WTC11 (cell line): Measurements from ENCODE around the gene GTF2H1. TPM values are rescaled to one million over a fixed set of nuclear protein-coding genes. Genes with fewer than 3 reads are reported as not detected.

Experiments
- ATAC-seq: fragments of 200-7000 bp; cut with Tn5 transposase; 2 replicates; pipeline ENCODE4 v1.10.0; 2021; ENCODE audit warnings: mild to moderate bottlenecking, moderate library complexity
- CTCF ChIA-PET: fragments of 300-600 bp; sonication (Branson Sonifier 250); formaldehyde crosslinking; loops from one replicate; lab custom pipeline; 2021; ENCODE audit warnings: antibody characterized with exemption; lab: Charles Lee
- POLR2A ChIA-PET: fragments of 350-600 bp; sonication (Branson Sonifier 250); formaldehyde crosslinking; loops from one replicate; lab custom pipeline; 2021; ENCODE audit warnings: antibody characterized with exemption; lab: Charles Lee
- DNase-seq: peaks from one replicate; pipeline ENCODE4 v3.0.0; 2021; ENCODE audit warnings: low spot score
- H3K27ac Mint-ChIP-seq: 2 replicates; pipeline ENCODE4 v1.8.0; 2021; ENCODE audit warnings: mixed read lengths
- H3K27me3 Mint-ChIP-seq: 2 replicates; pipeline ENCODE4 v1.8.0; 2021; ENCODE audit warnings: low read depth, mild to moderate bottlenecking, moderate library complexity, mixed read lengths
- H3K36me3 Mint-ChIP-seq: 2 replicates; pipeline ENCODE4 v1.8.0; 2021; ENCODE audit warnings: mixed read lengths
- H3K4me1 Mint-ChIP-seq: 2 replicates; pipeline ENCODE4 v1.8.0; 2022; ENCODE audit warnings: mixed read lengths
- H3K4me3 Mint-ChIP-seq: 2 replicates; pipeline ENCODE4 v1.8.0; 2021; ENCODE audit warnings: mild to moderate bottlenecking, moderate library complexity, mixed read lengths
- H3K9me3 Mint-ChIP-seq: 2 replicates; pipeline ENCODE4 v1.8.0; 2021; ENCODE audit warnings: mixed read lengths
- CREB1 ChIP-seq: sonication (generic); formaldehyde crosslinking; IDR thresholded peaks from 2 replicates; pipeline ENCODE4 v1.8.0; 2023; ENCODE audit warnings: mild to moderate bottlenecking, missing genetic modification reagents
- CREM ChIP-seq: sonication (generic); formaldehyde crosslinking; IDR thresholded peaks from 2 replicates; pipeline ENCODE4 v1.8.1; 2022; ENCODE audit warnings: mild to moderate bottlenecking, missing genetic modification reagents, moderate library complexity
- ESRRA ChIP-seq: sonication (generic); formaldehyde crosslinking; IDR thresholded peaks from 2 replicates; pipeline ENCODE4 v1.8.1; 2022; ENCODE audit warnings: mild to moderate bottlenecking, missing genetic modification reagents, borderline replicate concordance
- ETV6 ChIP-seq: sonication (generic); formaldehyde crosslinking; IDR thresholded peaks from 2 replicates; pipeline ENCODE4 v1.8.1; 2022; ENCODE audit warnings: mild to moderate bottlenecking, missing genetic modification reagents
- FOXJ3 ChIP-seq: sonication (generic); formaldehyde crosslinking; IDR thresholded peaks from 2 replicates; pipeline ENCODE4 v1.9.0; 2021; ENCODE audit warnings: missing genetic modification reagents, mild to moderate bottlenecking, borderline replicate concordance
- FOXK1 ChIP-seq: sonication (generic); formaldehyde crosslinking; IDR thresholded peaks from 2 replicates; pipeline ENCODE4 v1.8.0; 2022; ENCODE audit warnings: mild to moderate bottlenecking, moderate library complexity, missing genetic modification reagents
- FOXP1 ChIP-seq: sonication (generic); formaldehyde crosslinking; IDR thresholded peaks from 2 replicates; pipeline ENCODE4 v1.8.0; 2022; ENCODE audit warnings: missing genetic modification reagents, mild to moderate bottlenecking, moderate library complexity, borderline replicate concordance
- GABPB1 ChIP-seq: sonication (generic); formaldehyde crosslinking; IDR thresholded peaks from 2 replicates; pipeline ENCODE4 v1.8.1; 2023; ENCODE audit warnings: mild to moderate bottlenecking, missing genetic modification reagents
- IRF2 ChIP-seq: sonication (generic); formaldehyde crosslinking; IDR thresholded peaks from 2 replicates; pipeline ENCODE4 v1.8.0; 2022; ENCODE audit warnings: low read depth, missing genetic modification reagents, borderline replicate concordance
- KAT7 ChIP-seq: sonication (generic); formaldehyde crosslinking; IDR thresholded peaks from 2 replicates; pipeline ENCODE4 v1.8.1; 2023; ENCODE audit warnings: missing genetic modification reagents, mild to moderate bottlenecking, borderline replicate concordance
- MYBL2 ChIP-seq: sonication (generic); formaldehyde crosslinking; IDR thresholded peaks from 2 replicates; pipeline ENCODE4 v1.8.1; 2023; ENCODE audit warnings: mild to moderate bottlenecking, moderate library complexity, missing genetic modification reagents
- NR1H2 ChIP-seq: sonication (generic); formaldehyde crosslinking; IDR thresholded peaks from 2 replicates; pipeline ENCODE4 v1.9.0; 2021; ENCODE audit warnings: mild to moderate bottlenecking, moderate library complexity, missing genetic modification reagents
- OVOL2 ChIP-seq: fragments of 250-450 bp; sonication (Bioruptor Pico); IDR thresholded peaks from 2 replicates; pipeline ENCODE4 v1.9.0; 2021; ENCODE audit warnings: mild to moderate bottlenecking, borderline replicate concordance
- RELA ChIP-seq: sonication (generic); formaldehyde crosslinking; IDR thresholded peaks from 2 replicates; pipeline ENCODE4 v1.8.1; 2022; ENCODE audit warnings: missing genetic modification reagents, mild to moderate bottlenecking, borderline replicate concordance
- RORB ChIP-seq: fragments of 250-450 bp; sonication (Bioruptor Pico); IDR thresholded peaks from 2 replicates; pipeline ENCODE4 v1.9.0; 2021; ENCODE audit warnings: mild to moderate bottlenecking
- SMAD3 ChIP-seq: sonication (generic); formaldehyde crosslinking; IDR thresholded peaks from 2 replicates; pipeline ENCODE4 v1.8.0; 2022; ENCODE audit warnings: missing genetic modification reagents, mild to moderate bottlenecking, borderline replicate concordance
- SP1 ChIP-seq: sonication (generic); formaldehyde crosslinking; conservative IDR thresholded peaks from 2 replicates; pipeline ENCODE4 v1.8.1; 2022; ENCODE audit warnings: missing genetic modification reagents
- TEAD1 ChIP-seq: sonication (generic); formaldehyde crosslinking; IDR thresholded peaks from 2 replicates; pipeline ENCODE4 v1.8.0; 2022; ENCODE audit warnings: mild to moderate bottlenecking, missing genetic modification reagents
- TEAD4 ChIP-seq: sonication (generic); formaldehyde crosslinking; IDR thresholded peaks from 2 replicates; pipeline ENCODE4 v1.8.0; 2022; ENCODE audit warnings: mild to moderate bottlenecking, missing genetic modification reagents
- TP53 ChIP-seq: sonication (generic); formaldehyde crosslinking; IDR thresholded peaks from 2 replicates; pipeline ENCODE4 v1.8.1; 2023; ENCODE audit warnings: mild to moderate bottlenecking, missing genetic modification reagents
- ZNF219 ChIP-seq: sonication (generic); formaldehyde crosslinking; IDR thresholded peaks from 2 replicates; pipeline ENCODE4 v1.8.0; 2023; ENCODE audit warnings: missing genetic modification reagents, mild to moderate bottlenecking, borderline replicate concordance
- total RNA-seq: library from RNA; stranded (reverse); gene quantifications from 3 replicates; pipeline ENCODE4 v1.2.3, GENCODE V29; 2021
- TF ChIP-seq, protein P1 (sequence below): sonication (generic); formaldehyde crosslinking; IDR thresholded peaks from 2 replicates; pipeline ENCODE4 v1.8.1; 2022; ENCODE audit warnings: mild to moderate bottlenecking, moderate library complexity, missing genetic modification reagents
- TF ChIP-seq, protein P2 (sequence below): sonication (generic); formaldehyde crosslinking; IDR thresholded peaks from 2 replicates; pipeline ENCODE4 v1.8.0; 2022; ENCODE audit warnings: mild to moderate bottlenecking, missing genetic modification reagents
- TF ChIP-seq, protein P3 (sequence below): sonication (generic); formaldehyde crosslinking; IDR thresholded peaks from 2 replicates; pipeline ENCODE4 v1.8.1; 2022; ENCODE audit warnings: low read depth, mild to moderate bottlenecking, moderate library complexity, missing genetic modification reagents, borderline replicate concordance
- TF ChIP-seq, protein P4 (sequence below): sonication (generic); formaldehyde crosslinking; IDR thresholded peaks from 2 replicates; pipeline ENCODE4 v1.8.0; 2023; ENCODE audit warnings: missing genetic modification reagents, mild to moderate bottlenecking, borderline replicate concordance
- TF ChIP-seq, protein P5 (sequence below): sonication (generic); formaldehyde crosslinking; IDR thresholded peaks from 2 replicates; pipeline ENCODE4 v1.8.1; 2023; ENCODE audit warnings: mild to moderate bottlenecking, missing genetic modification reagents

Gene GTF2H1
- total RNA-seq, 1 experiment from 2014 or later = 24.1 TPM

DNA sequence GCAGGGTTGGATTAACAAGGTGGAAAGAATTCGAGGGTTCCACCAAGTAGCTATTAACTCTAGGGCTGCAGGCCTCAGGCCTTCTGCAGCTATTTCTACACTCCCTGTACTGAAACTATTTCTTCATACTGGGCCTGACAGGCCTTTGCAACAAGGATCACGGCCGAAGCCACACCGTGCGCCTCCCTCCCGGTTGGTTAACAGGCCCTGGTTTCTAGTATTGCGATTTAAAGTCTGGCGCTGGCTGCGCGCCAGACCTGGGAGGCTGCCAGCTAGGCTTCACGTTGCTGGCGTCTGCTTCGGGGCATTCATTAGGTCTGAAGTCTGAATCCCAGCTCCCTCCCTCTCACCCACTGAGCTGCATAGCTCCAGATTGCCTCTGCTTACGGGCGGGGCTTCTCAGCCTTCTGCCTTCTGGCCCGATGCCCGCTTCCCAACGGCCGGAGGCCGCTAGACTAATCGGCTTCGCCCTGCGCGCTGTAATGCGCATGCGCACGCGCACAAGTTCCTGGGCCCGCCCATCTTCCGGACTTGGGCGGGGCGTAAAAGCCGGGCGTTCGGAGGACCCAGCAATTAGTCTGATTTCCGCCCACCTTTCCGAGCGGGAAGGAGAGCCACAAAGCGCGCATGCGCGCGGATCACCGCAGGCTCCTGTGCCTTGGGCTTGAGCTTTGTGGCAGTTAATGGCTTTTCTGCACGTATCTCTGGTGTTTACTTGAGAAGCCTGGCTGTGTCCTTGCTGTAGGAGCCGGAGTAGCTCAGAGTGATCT lies 73.6 kb downstream of the GTF2H1 start:
- Mint-ChIP-seq H3K27me3 (peaks cover 9% of the 10 kb centered on the region), H3K36me3 (peaks cover 49% of the 10 kb centered on the region), H3K9me3 (no peaks in the 10 kb centered on the region), H3K27ac (peak overlapping the region; percentile 96), H3K4me3 (peak overlapping the region; percentile 98), H3K4me1 (peaks cover 25% of the 10 kb centered on the region)
- ATAC-seq (peak; percentile 86), DNase-seq (peak; percentile 97)
- no peak for TF ChIP-seq TEAD4 (CRISPR knock-in tag)
- TF ChIP-seq FOXK1 (CRISPR knock-in tag) = 0 out of 2 replicates have a peak, but pooled peaks have one; percentile 31
- TF ChIP-seq ZNF219 (CRISPR knock-in tag) = no peak
- TF ChIP-seq, protein P1, sequence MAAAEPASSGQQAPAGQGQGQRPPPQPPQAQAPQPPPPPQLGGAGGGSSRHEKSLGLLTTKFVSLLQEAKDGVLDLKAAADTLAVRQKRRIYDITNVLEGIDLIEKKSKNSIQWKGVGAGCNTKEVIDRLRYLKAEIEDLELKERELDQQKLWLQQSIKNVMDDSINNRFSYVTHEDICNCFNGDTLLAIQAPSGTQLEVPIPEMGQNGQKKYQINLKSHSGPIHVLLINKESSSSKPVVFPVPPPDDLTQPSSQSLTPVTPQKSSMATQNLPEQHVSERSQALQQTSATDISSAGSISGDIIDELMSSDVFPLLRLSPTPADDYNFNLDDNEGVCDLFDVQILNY (CRISPR knock-in tag) = peak; percentile 35; the same call in 1 of the 2 replicates
- peak; percentile 71 for TF ChIP-seq ETV6 (CRISPR knock-in tag)
- TF ChIP-seq TEAD1 (CRISPR knock-in tag) = peak; percentile 43; the same call in 1 of the 2 replicates
- peak; percentile 56; the same call in 1 of the 2 replicates for TF ChIP-seq GABPB1 (CRISPR knock-in tag)
- TF ChIP-seq, protein P2, sequence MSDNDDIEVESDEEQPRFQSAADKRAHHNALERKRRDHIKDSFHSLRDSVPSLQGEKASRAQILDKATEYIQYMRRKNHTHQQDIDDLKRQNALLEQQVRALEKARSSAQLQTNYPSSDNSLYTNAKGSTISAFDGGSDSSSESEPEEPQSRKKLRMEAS (CRISPR knock-in tag) = peak; percentile 70
- TF ChIP-seq, protein P3, sequence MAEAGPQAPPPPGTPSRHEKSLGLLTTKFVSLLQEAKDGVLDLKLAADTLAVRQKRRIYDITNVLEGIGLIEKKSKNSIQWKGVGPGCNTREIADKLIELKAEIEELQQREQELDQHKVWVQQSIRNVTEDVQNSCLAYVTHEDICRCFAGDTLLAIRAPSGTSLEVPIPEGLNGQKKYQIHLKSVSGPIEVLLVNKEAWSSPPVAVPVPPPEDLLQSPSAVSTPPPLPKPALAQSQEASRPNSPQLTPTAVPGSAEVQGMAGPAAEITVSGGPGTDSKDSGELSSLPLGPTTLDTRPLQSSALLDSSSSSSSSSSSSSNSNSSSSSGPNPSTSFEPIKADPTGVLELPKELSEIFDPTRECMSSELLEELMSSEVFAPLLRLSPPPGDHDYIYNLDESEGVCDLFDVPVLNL (CRISPR knock-in tag) = no peak
- TF ChIP-seq IRF2 = no peak
- peak; percentile 87 for TF ChIP-seq MYBL2 (CRISPR knock-in tag)
- TF ChIP-seq KAT7 (CRISPR knock-in tag) = no peak
- no peak for TF ChIP-seq FOXJ3 (CRISPR knock-in tag)
- no peak for TF ChIP-seq CREM
- peak; percentile 34; the same call in 1 of the 2 replicates for TF ChIP-seq FOXP1 (CRISPR knock-in tag)
- TF ChIP-seq SP1 = peak; percentile 82
- 0 out of 2 replicates have a peak, but pooled peaks have one; percentile 10 for TF ChIP-seq SMAD3 (CRISPR knock-in tag)
- TF ChIP-seq, protein P4, sequence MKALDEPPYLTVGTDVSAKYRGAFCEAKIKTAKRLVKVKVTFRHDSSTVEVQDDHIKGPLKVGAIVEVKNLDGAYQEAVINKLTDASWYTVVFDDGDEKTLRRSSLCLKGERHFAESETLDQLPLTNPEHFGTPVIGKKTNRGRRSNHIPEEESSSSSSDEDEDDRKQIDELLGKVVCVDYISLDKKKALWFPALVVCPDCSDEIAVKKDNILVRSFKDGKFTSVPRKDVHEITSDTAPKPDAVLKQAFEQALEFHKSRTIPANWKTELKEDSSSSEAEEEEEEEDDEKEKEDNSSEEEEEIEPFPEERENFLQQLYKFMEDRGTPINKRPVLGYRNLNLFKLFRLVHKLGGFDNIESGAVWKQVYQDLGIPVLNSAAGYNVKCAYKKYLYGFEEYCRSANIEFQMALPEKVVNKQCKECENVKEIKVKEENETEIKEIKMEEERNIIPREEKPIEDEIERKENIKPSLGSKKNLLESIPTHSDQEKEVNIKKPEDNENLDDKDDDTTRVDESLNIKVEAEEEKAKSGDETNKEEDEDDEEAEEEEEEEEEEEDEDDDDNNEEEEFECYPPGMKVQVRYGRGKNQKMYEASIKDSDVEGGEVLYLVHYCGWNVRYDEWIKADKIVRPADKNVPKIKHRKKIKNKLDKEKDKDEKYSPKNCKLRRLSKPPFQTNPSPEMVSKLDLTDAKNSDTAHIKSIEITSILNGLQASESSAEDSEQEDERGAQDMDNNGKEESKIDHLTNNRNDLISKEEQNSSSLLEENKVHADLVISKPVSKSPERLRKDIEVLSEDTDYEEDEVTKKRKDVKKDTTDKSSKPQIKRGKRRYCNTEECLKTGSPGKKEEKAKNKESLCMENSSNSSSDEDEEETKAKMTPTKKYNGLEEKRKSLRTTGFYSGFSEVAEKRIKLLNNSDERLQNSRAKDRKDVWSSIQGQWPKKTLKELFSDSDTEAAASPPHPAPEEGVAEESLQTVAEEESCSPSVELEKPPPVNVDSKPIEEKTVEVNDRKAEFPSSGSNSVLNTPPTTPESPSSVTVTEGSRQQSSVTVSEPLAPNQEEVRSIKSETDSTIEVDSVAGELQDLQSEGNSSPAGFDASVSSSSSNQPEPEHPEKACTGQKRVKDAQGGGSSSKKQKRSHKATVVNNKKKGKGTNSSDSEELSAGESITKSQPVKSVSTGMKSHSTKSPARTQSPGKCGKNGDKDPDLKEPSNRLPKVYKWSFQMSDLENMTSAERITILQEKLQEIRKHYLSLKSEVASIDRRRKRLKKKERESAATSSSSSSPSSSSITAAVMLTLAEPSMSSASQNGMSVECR = no peak; the same call in 1 of the 2 replicates
- TF ChIP-seq, all 79 proteins: peak for 10
- ChIA-PET POLR2A (interaction anchor here (0.6 to 2.2 kb wide), 7 partner anchors 12 to 255 kb away, joined by 3 to 14 read pairs (median 4); partner anchors contain the start of genes LDHC and TSG101), CTCF (interaction anchor here (1.0 to 2.9 kb wide), 8 partner anchors 14 to 405 kb away, joined by 3 to 22 read pairs (median 4); no protein-coding TSS in a partner anchor)

DNA sequence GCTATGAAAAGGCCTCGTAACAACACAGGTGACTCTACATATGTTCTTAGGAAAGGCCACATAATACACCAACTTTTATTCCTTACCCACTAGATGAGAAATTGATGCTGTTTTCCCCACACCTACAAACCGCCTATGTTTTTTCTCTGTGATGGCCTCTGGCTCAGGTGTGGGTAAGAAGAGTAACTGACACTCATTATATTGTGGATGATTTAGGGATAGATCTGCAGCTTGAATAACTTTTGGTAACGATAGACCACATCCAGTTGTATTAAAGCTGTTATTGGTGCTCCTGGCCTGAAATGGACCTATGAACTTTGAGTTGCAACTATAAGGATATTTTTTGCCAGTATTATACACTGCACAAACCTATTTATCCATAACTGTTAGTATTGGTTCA lies 75.6 kb downstream of the GTF2H1 start:
- Mint-ChIP-seq H3K9me3 (no peaks in the 10 kb centered on the region), H3K4me1 (peaks cover 23% of the 10 kb centered on the region), H3K27me3 (peaks cover 6% of the 10 kb centered on the region), H3K4me3 (peak overlapping the region; percentile 30; the same call in 1 of the 2 replicates), H3K27ac (peak overlapping the region; percentile 70), H3K36me3 (peaks cover 63% of the 10 kb centered on the region)
- DNase-seq (no peak), ATAC-seq (no peak)
- POLR2A ChIA-PET = no interaction called here
- TF ChIP-seq, protein P5, sequence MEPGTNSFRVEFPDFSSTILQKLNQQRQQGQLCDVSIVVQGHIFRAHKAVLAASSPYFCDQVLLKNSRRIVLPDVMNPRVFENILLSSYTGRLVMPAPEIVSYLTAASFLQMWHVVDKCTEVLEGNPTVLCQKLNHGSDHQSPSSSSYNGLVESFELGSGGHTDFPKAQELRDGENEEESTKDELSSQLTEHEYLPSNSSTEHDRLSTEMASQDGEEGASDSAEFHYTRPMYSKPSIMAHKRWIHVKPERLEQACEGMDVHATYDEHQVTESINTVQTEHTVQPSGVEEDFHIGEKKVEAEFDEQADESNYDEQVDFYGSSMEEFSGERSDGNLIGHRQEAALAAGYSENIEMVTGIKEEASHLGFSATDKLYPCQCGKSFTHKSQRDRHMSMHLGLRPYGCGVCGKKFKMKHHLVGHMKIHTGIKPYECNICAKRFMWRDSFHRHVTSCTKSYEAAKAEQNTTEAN (CRISPR knock-in tag) = no peak
- TF ChIP-seq ETV6 (CRISPR knock-in tag) (no peak), OVOL2 (CRISPR knock-in tag) (no peak), SMAD3 (CRISPR knock-in tag) (no peak), CREB1 (CRISPR knock-in tag) (no peak), RELA (CRISPR knock-in tag) (no peak), TP53 (CRISPR knock-in tag) (no peak), RORB (CRISPR knock-in tag) (no peak), ESRRA (CRISPR knock-in tag) (no peak), NR1H2 (CRISPR knock-in tag) (no peak)
- CTCF ChIA-PET = no interaction called here
